HG03520 (cell line): ENCODE measurements around the gene SMIM1.

ENCODE experiments used
- ATAC-seq: cut with Tn5 transposase; IDR thresholded peaks from one replicate; pipeline ENCODE4 v1.9.1; 2021; ENCODE audit warnings: mild to moderate bottlenecking, moderate library complexity; ENCODE audit not compliant: unreplicated experiment

SMIM1 gene

GRCh38 chr1:3817821-3818597 lies 45.5 kb downstream of the SMIM1 start:
- ATAC-seq: no peak

DNA sequence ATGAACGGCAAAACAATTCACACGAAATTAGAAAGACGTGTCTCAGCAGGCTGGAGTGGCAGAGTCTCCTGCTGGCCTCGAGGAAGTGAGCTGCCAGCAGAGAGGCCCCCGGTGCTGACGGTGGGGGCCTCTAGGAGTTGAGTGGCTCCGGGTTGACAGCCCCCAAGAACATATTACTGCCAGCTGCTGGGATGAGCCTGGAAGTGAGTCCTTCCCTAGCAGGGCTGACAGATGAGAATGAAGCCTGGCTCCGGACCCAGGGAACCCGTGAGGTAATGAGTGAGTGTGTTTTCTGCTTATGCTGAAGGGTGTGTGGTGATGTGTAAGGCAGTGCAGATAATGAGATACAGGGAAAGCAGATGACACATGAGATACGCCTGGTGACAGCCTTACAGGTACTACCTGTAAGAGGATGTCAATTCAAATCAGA lies 47.2 kb downstream of the SMIM1 start:
- ATAC-seq: no peak

DNA sequence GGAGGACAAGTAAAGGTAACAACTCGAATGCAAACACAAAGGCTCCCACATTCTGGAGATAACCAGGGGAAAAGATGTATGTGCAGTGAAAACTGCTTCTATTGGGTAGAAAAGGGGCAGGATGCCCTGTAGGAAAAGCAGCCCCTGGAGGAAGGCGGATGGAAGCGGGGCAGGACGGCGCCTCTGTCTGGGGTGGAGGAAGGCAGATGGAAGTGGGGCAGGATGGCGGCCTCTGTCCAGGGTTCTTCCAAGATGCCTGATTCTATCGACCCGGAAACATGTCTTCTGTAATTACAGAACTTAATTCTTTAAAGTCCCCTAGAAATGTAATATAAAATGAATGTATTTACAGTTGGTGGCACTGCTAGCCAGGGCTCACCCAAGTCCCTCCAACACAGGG lies 47.8 kb downstream of the SMIM1 start:
- ATAC-seq: no peak

DNA sequence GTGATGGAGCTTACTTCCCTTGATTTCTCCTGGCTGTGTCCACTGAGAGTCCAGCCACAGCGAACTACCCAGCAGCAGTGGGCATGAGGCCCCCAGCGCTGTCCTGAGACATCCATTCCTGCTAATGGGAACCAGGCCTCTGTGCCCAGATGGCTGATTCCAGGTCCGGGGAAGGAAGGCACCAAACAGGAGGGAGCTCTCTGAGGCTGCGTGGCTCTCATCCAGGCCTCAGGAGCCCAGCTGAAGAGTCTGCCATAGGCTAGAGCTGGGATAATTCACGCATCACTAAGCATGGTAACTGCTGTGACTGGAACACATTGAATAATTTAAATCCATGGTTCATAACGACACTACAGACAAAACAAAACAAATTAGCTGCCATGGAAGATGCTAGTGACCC lies 48.5 kb downstream of the SMIM1 start:
- ATAC-seq: no peak

GRCh38 chr1:3821447-3821846 lies 48.9 kb downstream of the SMIM1 start:
- ATAC-seq: no peak

DNA sequence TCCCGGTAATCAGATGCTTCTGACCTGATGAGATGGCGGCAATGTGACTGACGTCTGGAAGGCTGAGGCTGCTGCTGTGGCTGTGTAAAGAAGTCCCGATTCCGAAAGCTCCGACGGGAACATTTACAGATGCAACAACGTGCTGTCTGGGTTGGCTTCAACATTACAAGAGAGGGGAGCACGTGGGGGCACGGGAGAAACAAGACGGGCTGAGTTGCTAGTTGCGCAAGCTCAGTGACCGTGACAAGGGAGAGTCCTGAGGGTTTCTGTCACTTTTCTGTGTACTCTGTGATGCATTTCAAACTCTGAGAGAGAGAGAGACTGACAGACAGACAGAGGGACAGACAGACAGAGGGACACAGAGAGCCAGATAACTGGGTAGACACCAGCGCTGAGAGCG lies 49.4 kb downstream of the SMIM1 start:
- ATAC-seq: no peak

GRCh38 chr1:3822421-3822820 lies 49.9 kb downstream of the SMIM1 start:
- ATAC-seq: no peak

- ATAC-seq: no peak
These were observed 52.1 kb downstream of the SMIM1 start for GRCh38 chr1:3824650-3825049.

- no peak for ATAC-seq
These were observed 52.8 kb downstream of the SMIM1 start for GRCh38 chr1:3825356-3825755.
